Common myeloid progenitor, CD34-positive (primary cell): ENCODE results near the gene KATNAL2.
"Not testable (repeated sequence)": the region's sequence is repeated elsewhere in the genome, so short reads cannot be mapped to it uniquely, and the experiment has no call there.

Source experiments
- CTCF ChIA-PET: fragments of 350-600 bp; sonication (Branson Sonifier 250); formaldehyde crosslinking; loops from one replicate; lab custom pipeline; 2021; ENCODE audit warnings: antibody characterized with exemption; lab: Charles Lee
- POLR2A ChIA-PET: fragments of 350-600 bp; sonication (Branson Sonifier 250); formaldehyde crosslinking; loops from one replicate; lab custom pipeline; 2021; ENCODE audit warnings: antibody characterized with exemption; lab: Charles Lee
- DNase-seq, 3 donors: peaks; one replicate each; pipeline versions ENCODE4 v3.0.0 to v3.0.0-alpha.2; 2013
- H3K27ac ChIP-seq, 2 experiments: 1 replicate in 1 of 2; 2 replicates in 1 of 2; pipeline ENCODE4 v1.7.0; 2013; ENCODE audit warnings: inconsistent platforms in 2 of 2, low read length in 2 of 2, mild to moderate bottlenecking in 2 of 2, low read depth in 1 of 2, moderate library complexity in 1 of 2; ENCODE audit not compliant: severe bottlenecking in 2 of 2, insufficient read depth in 1 of 2, poor library complexity in 1 of 2
- H3K27me3 ChIP-seq, 5 experiments: replicated peaks in 2 of 5; 1 replicate in 3 of 5; 2 replicates in 2 of 5; pipeline versions ENCODE4 v1.6.1 to v1.7.0; 2013; ENCODE audit warnings: low read length in 4 of 5, mild to moderate bottlenecking in 2 of 5, moderate library complexity in 2 of 5, inconsistent platforms in 1 of 5; ENCODE audit not compliant: insufficient read depth in 5 of 5, control insufficient read depth in 4 of 5
- H3K36me3 ChIP-seq, 4 experiments: 1 replicate in 2 of 4; 2 replicates in 2 of 4; pipeline versions ENCODE4 v1.6.1 to v1.7.0; 2013; ENCODE audit warnings: low read length in 3 of 4, control low read depth in 1 of 4, mild to moderate bottlenecking in 1 of 4; ENCODE audit not compliant: control insufficient read depth in 4 of 4, insufficient read depth in 4 of 4
- H3K4me1 ChIP-seq, 4 experiments: 1 replicate in 3 of 4; 2 replicates in 1 of 4; pipeline versions ENCODE4 v1.6.1 to v1.7.1; 2013; ENCODE audit warnings: low read length in 3 of 4, mild to moderate bottlenecking in 3 of 4, control low read depth in 1 of 4, inconsistent platforms in 1 of 4, moderate library complexity in 1 of 4; ENCODE audit not compliant: control insufficient read depth in 4 of 4, insufficient read depth in 4 of 4; ENCODE audit errors: control extremely low read depth in 1 of 4
- H3K4me3 ChIP-seq, 7 experiments: 1 replicate in 4 of 7; 2 replicates in 3 of 7; pipeline versions ENCODE4 v1.5.1 to v1.7.0; 2013; ENCODE audit warnings: mild to moderate bottlenecking in 7 of 7, low read length in 6 of 7, moderate library complexity in 6 of 7, inconsistent platforms in 2 of 7, low read depth in 2 of 7, control low read depth in 1 of 7; ENCODE audit not compliant: insufficient read depth in 4 of 7, control insufficient read depth in 1 of 7; ENCODE audit errors: extremely low read depth in 1 of 7
- H3K9me3 ChIP-seq, 5 experiments: 1 replicate in 4 of 5; 2 replicates in 1 of 5; pipeline versions ENCODE4 v1.6.1 to v1.7.1; 2013; ENCODE audit warnings: low read length in 4 of 5, mild to moderate bottlenecking in 2 of 5, inconsistent platforms in 1 of 5, low read depth in 1 of 5, moderate library complexity in 1 of 5; ENCODE audit not compliant: control insufficient read depth in 4 of 5, insufficient read depth in 2 of 5; ENCODE audit errors: control extremely low read depth in 1 of 5
- WGBS: methylation state at CpG from one replicate; pipeline ENCODE4 v1.1.5; 2013; ENCODE audit not compliant: insufficient coverage; 5-methylcytosine and 5-hydroxymethylcytosine counted together

KATNAL2 gene

GRCh38 chr18:46958209-46958608 is 40.8 kb downstream of the KATNAL2 start:
- ChIA-PET CTCF (no interaction called here), POLR2A (no interaction called here)
- no peaks in the 10 kb centered on the region for H3K36me3 ChIP-seq
- H3K27ac ChIP-seq, result no peak overlapping the region
- no peak for DNase-seq
- no CpG with 5 or more reads among the region's 4 CpGs for WGBS
- H3K4me1 ChIP-seq, result no peaks in the 10 kb centered on the region
- no peak overlapping the region for H3K4me3 ChIP-seq
- peaks cover 0 to 7% (median 3%) of the 10 kb centered on the region in 5 experiments for H3K9me3 ChIP-seq
- no peaks in the 10 kb centered on the region for H3K27me3 ChIP-seq

GRCh38 chr18:46963656-46964578 is 46.5 kb downstream of the KATNAL2 start:
- DNase-seq, CTCF ChIA-PET, H3K27me3 ChIP-seq, POLR2A ChIA-PET, H3K36me3 ChIP-seq, H3K27ac ChIP-seq, H3K4me3 ChIP-seq, H3K4me1 ChIP-seq: not testable (repeated sequence)
- no CpG with 5 or more reads among the region's 79 CpGs for WGBS
- H3K9me3 ChIP-seq, result peaks cover 0 to 15% (median 4%) of the 10 kb centered on the region in 5 experiments

- H3K27ac ChIP-seq, H3K4me3 ChIP-seq, DNase-seq, CTCF ChIA-PET, H3K36me3 ChIP-seq, H3K4me1 ChIP-seq, H3K27me3 ChIP-seq, POLR2A ChIA-PET: not testable (repeated sequence)
- peaks cover 0 to 15% (median 4%) of the 10 kb centered on the region in 5 experiments for H3K9me3 ChIP-seq
- no CpG with 5 or more reads among the region's 31 CpGs for WGBS
Observed at GRCh38 chr18:46964579-46965293, 47.3 kb downstream of the KATNAL2 start.

GRCh38 chr18:46966266-46966665 is 48.9 kb downstream of the KATNAL2 start:
- H3K27me3 ChIP-seq, CTCF ChIA-PET, H3K36me3 ChIP-seq, DNase-seq, H3K4me3 ChIP-seq, H3K27ac ChIP-seq, POLR2A ChIA-PET, H3K4me1 ChIP-seq: not testable (repeated sequence)
- peaks cover 0 to 11% (median 0%) of the 10 kb centered on the region in 5 experiments for H3K9me3 ChIP-seq
- no CpG with 5 or more reads among the region's 10 CpGs for WGBS

- H3K9me3 ChIP-seq, DNase-seq, H3K27ac ChIP-seq, CTCF ChIA-PET, H3K27me3 ChIP-seq, H3K4me3 ChIP-seq, H3K4me1 ChIP-seq, H3K36me3 ChIP-seq, POLR2A ChIA-PET: not testable (repeated sequence)
- no CpG with 5 or more reads among the region's 32 CpGs for WGBS
Observed at GRCh38 chr18:46969551-46969950, 52.1 kb downstream of the KATNAL2 start.

GRCh38 chr18:47019870-47020269 is 102.5 kb downstream of the KATNAL2 start:
- POLR2A ChIA-PET, result not testable (repeated sequence)

GRCh38 chr18:47020757-47021156 is 103.4 kb downstream of the KATNAL2 start:
- POLR2A ChIA-PET, H3K9me3 ChIP-seq, CTCF ChIA-PET, H3K4me1 ChIP-seq, H3K36me3 ChIP-seq, H3K27ac ChIP-seq, H3K27me3 ChIP-seq, DNase-seq, H3K4me3 ChIP-seq: not testable (repeated sequence)
- no CpG with 5 or more reads among the region's 19 CpGs for WGBS

More at GRCh38 chr18:47019870-47020269, 102.5 kb downstream of the KATNAL2 start:
- H3K36me3 ChIP-seq, DNase-seq, H3K4me1 ChIP-seq, H3K4me3 ChIP-seq, H3K27ac ChIP-seq, CTCF ChIA-PET, H3K9me3 ChIP-seq, H3K27me3 ChIP-seq: not testable (repeated sequence)
- WGBS, result no CpG with 5 or more reads among the region's 10 CpGs
